Mucosa of descending colon (tissue), 3 donors: ENCODE results near the gene RBM22. TPM values are rescaled to one million over a fixed set of nuclear protein-coding genes. Genes with fewer than 3 reads are reported as not detected.

ENCODE experiments used
- ATAC-seq: fragments of 200-7000 bp; cut with Tn5 transposase; one replicate; pipeline ENCODE4 v1.9.1; 2020; ENCODE audit warnings: mild to moderate bottlenecking, moderate library complexity
- DNase-seq, 3 donors: peaks; one replicate each; pipeline ENCODE4 v3.0.0-alpha.2; 2020
- H3K36me3 ChIP-seq: fragments of 200-600 bp; one replicate; pipeline ENCODE4 v1.8.0; 2021; ENCODE audit warnings: low read depth, mild to moderate bottlenecking
- H3K4me1 ChIP-seq: fragments of 200-600 bp; one replicate; pipeline ENCODE4 v1.8.0; 2021; ENCODE audit warnings: low read depth, mild to moderate bottlenecking
- H3K4me3 ChIP-seq: fragments of 200-600 bp; one replicate; pipeline ENCODE4 v1.8.0; 2021; ENCODE audit warnings: mild to moderate bottlenecking
- H3K9me3 ChIP-seq: fragments of 200-600 bp; one replicate; pipeline ENCODE4 v1.8.0; 2021; ENCODE audit warnings: mild to moderate bottlenecking
- intact Hi-C, 2 donors: fragments of 100-400 bp; cut with DNase I in 1 of 2; cut with micrococcal nuclease in 1 of 2; formaldehyde crosslinking; loops; one replicate each; pipeline versions ENCODE4 v1.11.0 to v1.11.1; 2022; cut with DNase I, micrococcal nuclease
- total RNA-seq, 3 donors: library from RNA; stranded (reverse); fragmentation: NEBNext Ultra II Directional in 2 of 3; extraction: Animal tissue kit (Norgen Biotek cat#: 25700) in 2 of 3; gene quantifications; one replicate each; pipeline versions ENCODE4 v1.2.1 to v1.2.4, GENCODE V29; 2021 to 2023
- TF ChIP-seq, protein P1 (sequence below): fragments of 200-600 bp; IDR thresholded peaks from one replicate; pipeline ENCODE4 v1.8.0; 2022; ENCODE audit warnings: antibody characterized with exemption, mild to moderate bottlenecking
- donor health status: DM: no; HTN: no; CAD: no; lungs with moderate emphysema.
- donor health status: DM: no; HTN: no; CAD: no.
- donor health status: DM: no; HTN: yes; CAD: no.

RBM22 gene
- total RNA-seq, 3 donors from 2014 or later, result 41.0 to 45.1 (median 44.2) TPM

DNA sequence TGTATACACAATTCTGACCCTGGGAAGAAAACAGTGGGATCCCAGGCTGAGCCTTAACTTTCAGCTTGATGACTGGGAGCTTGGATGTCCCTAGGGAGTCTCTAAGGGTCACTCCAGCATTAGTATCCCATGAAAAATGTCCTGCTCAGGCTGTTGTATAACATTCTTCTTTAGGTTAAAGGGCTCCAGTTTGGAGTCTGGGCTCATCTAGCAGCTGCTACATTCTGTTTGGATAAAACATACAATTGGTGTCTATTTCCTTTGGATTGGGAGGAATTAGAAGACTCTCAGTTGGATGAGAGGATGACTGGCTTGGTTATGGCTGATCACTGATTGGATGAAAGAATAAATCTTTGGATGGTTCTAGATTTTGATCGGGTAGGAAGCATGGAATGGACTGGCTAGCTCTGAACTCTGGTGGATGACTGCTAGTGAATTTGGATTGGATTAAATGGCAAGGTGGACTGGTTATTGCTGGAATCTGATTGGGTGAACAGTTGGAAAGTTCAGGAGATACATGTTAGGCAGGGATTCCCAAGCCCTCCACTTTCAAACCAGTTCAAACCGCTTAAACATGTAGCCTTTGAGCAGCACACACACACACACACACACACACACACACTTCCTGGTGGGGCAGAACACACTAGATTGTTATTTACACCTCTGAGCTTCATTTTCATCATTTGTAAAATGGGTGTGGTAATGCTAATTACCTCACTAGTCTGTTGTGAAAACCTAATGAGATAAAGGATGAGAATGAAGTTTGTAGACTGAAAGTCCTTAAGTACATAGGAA, 46.9 kb downstream of the RBM22 start:
- no peak overlapping the region for H3K4me3 ChIP-seq
- TF ChIP-seq, protein P1, sequence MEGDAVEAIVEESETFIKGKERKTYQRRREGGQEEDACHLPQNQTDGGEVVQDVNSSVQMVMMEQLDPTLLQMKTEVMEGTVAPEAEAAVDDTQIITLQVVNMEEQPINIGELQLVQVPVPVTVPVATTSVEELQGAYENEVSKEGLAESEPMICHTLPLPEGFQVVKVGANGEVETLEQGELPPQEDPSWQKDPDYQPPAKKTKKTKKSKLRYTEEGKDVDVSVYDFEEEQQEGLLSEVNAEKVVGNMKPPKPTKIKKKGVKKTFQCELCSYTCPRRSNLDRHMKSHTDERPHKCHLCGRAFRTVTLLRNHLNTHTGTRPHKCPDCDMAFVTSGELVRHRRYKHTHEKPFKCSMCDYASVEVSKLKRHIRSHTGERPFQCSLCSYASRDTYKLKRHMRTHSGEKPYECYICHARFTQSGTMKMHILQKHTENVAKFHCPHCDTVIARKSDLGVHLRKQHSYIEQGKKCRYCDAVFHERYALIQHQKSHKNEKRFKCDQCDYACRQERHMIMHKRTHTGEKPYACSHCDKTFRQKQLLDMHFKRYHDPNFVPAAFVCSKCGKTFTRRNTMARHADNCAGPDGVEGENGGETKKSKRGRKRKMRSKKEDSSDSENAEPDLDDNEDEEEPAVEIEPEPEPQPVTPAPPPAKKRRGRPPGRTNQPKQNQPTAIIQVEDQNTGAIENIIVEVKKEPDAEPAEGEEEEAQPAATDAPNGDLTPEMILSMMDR, result no peak
- DNase-seq, result no peak
- intact Hi-C loops, result no loop called here
- no peaks in the 10 kb centered on the region for H3K9me3 ChIP-seq
- no peaks in the 10 kb centered on the region for H3K4me1 ChIP-seq
- ATAC-seq, result no peak
- H3K36me3 ChIP-seq, result no peaks in the 10 kb centered on the region

DNA sequence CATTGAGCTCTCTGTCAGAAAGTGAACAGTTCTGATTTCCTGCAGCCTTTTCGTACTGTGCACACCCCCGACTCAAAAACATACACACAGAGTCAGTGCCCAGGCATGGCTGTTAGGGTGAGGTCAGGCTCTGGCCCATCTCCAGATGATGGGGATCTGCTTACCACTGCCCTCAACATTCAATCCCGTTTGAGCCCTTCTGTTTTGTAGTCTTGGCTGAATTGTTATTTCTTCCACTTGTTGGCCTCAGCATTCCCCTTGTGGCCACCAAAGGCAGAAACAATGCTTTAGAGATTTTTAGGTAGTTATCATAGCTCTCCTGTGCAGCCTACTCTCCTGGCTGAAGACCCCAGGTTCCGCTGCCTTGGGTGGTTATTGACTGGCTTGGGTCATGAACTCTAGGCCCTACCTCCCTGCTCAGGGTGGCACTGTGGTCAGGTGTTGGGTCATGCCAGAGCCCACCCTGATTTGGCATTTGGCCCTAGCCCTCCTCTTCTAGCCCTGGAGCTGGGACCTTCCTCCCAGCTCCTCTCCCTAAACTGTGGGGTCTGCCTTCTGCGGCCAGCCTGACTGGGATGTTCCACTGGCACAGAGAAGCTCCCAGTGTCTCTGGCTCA, 47.6 kb downstream of the RBM22 start:
- Histone ChIP-seq H3K9me3 (no peaks in the 10 kb centered on the region), H3K36me3 (no peaks in the 10 kb centered on the region), H3K4me1 (no peaks in the 10 kb centered on the region), H3K4me3 (no peak overlapping the region)
- no peak for ATAC-seq
- intact Hi-C loops, result no loop called here
- no peak for DNase-seq
- TF ChIP-seq, protein P1, result no peak

DNA sequence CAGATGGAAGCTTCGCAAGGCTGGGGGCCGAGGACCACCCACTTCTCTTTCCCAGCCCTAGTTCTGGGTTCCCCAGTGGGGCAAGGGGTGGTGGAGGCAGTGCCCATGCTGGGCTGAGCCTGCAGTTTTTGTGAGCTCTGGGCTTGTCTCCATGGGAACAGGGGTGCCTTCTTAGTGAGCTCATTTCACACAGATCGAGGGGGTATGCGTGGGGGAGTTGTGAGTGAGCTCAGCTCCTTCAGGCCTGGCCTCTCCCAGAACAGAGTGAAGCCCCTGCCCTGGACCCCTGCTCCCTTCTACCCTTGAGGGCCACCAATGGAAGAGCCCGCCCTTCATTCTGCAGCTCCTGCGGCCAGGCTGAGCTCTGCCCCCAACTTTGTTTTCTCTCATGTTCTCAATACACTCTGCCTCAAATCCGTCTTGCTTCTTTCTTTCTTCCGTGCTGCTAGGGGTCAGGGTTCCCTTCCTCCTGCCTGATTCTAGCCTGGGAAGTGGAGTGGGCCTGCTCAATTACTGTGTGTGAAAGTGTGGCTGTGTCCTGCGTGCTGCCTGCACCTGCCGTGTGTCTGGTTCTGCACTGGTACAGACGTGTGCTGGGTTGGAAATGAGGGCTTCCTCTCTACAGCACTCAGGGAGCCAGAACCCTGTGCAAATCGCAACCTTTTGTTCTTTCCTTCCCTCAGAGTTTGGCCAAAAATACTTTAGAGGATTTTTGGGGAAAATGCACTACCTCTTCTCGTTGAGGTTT, 48.8 kb downstream of the RBM22 start:
- no peaks in the 10 kb centered on the region for H3K9me3 ChIP-seq
- DNase-seq (no peak), ATAC-seq (no peak)
- intact Hi-C loops, result no loop called here
- no peaks in the 10 kb centered on the region for H3K36me3 ChIP-seq
- no peak overlapping the region for H3K4me3 ChIP-seq
- TF ChIP-seq, protein P1, result no peak
- H3K4me1 ChIP-seq, result no peaks in the 10 kb centered on the region

DNA sequence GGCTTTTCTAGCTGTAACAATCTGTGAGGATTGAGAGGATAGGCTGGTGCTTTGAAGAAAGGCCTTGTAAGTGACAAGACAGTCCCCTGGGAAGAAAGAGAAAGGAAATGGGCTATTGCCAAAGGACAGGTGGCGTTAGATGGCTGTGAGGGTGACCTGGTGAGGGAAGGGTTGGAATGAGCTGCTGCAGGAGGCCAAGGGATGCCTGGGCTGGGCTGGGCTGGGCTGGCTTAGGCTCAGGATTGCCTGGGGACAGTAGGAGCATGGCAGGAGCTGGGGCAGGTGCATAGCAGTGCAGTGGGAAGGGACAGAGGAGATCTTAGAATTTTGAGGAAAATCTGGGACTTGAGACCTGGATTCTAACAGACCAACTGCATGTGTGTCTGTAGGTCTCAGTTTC, 49.5 kb downstream of the RBM22 start:
- no peak for ATAC-seq
- Histone ChIP-seq H3K36me3 (no peaks in the 10 kb centered on the region), H3K4me1 (no peaks in the 10 kb centered on the region), H3K4me3 (no peak overlapping the region), H3K9me3 (no peaks in the 10 kb centered on the region)
- TF ChIP-seq, protein P1, result no peak
- intact Hi-C loops, result no loop called here
- no peak for DNase-seq

DNA sequence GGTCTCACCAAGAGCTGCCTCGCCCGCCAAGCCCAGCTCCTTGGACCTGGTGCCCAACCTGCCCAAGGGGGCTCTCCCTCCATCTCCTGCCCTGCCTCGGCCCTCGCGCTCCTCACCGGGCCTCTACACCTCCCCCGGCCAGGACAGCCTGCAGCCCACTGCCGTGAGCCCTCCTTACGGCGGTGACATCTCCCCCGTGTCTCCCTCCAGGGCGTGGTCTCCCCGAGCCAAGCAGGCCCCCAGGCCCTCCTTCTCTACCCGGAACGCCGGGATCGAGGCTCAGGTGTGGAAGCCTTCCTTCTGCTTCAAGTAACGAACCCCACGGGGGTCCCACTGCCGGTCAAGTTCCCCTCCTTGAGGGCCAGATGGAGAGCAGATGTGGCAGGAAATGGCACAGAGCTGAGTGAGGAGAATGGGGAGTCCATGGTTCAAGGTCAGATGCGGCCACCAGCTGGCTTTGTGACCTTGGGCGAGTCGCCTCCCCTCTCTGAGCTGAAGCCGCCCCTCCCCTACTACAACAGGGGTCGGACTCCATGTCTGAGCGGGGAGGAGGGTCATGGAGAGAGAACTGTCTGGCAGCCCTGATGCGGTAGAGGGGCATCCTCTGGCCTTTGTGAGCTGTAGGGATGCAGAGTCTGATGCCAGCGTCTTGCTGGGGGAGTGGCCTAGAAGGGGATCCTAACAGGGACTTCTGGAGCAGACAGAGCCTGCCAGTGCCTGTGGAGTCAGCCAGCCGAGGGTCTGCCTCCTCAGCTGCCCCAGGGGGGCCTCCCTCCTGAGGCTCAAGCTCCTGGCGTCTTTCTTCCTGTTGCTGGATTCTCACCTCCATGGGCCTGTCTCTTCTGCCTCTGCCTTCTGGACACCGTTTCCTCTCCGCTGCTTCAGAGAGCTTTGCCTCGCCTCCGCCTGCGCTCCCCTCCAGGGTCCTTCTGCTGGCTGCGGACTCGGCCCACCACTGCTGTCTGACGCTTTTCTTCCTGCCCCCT, 50.5 kb downstream of the RBM22 start:
- intact Hi-C loops, result no loop called here
- Histone ChIP-seq H3K4me1 (no peaks in the 10 kb centered on the region), H3K36me3 (no peaks in the 10 kb centered on the region), H3K4me3 (no peak overlapping the region), H3K9me3 (no peaks in the 10 kb centered on the region)
- TF ChIP-seq, protein P1, result no peak
- ATAC-seq (no peak), DNase-seq (no peak)
